HEK293 (cell line): ENCODE data around the gene ALOX12.

Source experiments
- BCL11A ChIP-seq: fragments of 450-650 bp; formaldehyde crosslinking; IDR thresholded peaks from 2 replicates; pipeline ENCODE4 v1.5.1; 2016; ENCODE audit warnings: low read depth, missing biosample characterization, missing genetic modification characterization
- CTCF ChIP-seq: fragments of 450-650 bp; formaldehyde crosslinking; IDR thresholded peaks from 2 replicates; pipeline ENCODE4 v1.5.1; 2016; ENCODE audit warnings: missing biosample characterization, missing genetic modification characterization
- YY1 ChIP-seq: fragments of 450-650 bp; formaldehyde crosslinking; IDR thresholded peaks from 2 replicates; pipeline ENCODE4 v1.5.1; 2018; ENCODE audit warnings: missing biosample characterization, missing genetic modification characterization
- ZBTB7A ChIP-seq: fragments of 450-650 bp; formaldehyde crosslinking; IDR thresholded peaks from 2 replicates; pipeline ENCODE4 v1.5.1; 2016; ENCODE audit warnings: low read depth, missing biosample characterization, missing genetic modification characterization
- ZEB2 ChIP-seq: fragments of 450-650 bp; formaldehyde crosslinking; IDR thresholded peaks from 2 replicates; pipeline ENCODE4 v1.5.1; 2016; ENCODE audit warnings: missing biosample characterization, missing genetic modification characterization
- ZFP41 ChIP-seq: fragments of 450-650 bp; formaldehyde crosslinking; IDR thresholded peaks from 2 replicates; pipeline ENCODE4 v1.5.1; 2016; ENCODE audit warnings: missing biosample characterization, missing genetic modification characterization, borderline replicate concordance
- ZIC2 ChIP-seq: fragments of 450-650 bp; formaldehyde crosslinking; IDR thresholded peaks from 2 replicates; pipeline ENCODE4 v1.5.1; 2016; ENCODE audit warnings: missing biosample characterization, missing genetic modification characterization
- ZNF174 ChIP-seq: fragments of 450-650 bp; formaldehyde crosslinking; IDR thresholded peaks from 2 replicates; pipeline ENCODE4 v1.5.0; 2017; ENCODE audit warnings: missing biosample characterization, mild to moderate bottlenecking, missing genetic modification characterization
- ZNF433 ChIP-seq: fragments of 450-650 bp; formaldehyde crosslinking; IDR thresholded peaks from 2 replicates; pipeline ENCODE4 v1.5.1; 2016; ENCODE audit warnings: missing biosample characterization, missing genetic modification characterization, low read depth
- ZNF555 ChIP-seq: fragments of 450-650 bp; formaldehyde crosslinking; conservative IDR thresholded peaks from 2 replicates; pipeline ENCODE4 v1.5.1; 2017; ENCODE audit warnings: missing biosample characterization, mild to moderate bottlenecking, missing genetic modification characterization, inconsistent platforms
- ZNF610 ChIP-seq: fragments of 450-650 bp; formaldehyde crosslinking; IDR thresholded peaks from 2 replicates; pipeline ENCODE4 v1.5.1; 2016; ENCODE audit warnings: missing biosample characterization, missing genetic modification characterization, borderline replicate concordance
- ZNF654 ChIP-seq: fragments of 450-650 bp; formaldehyde crosslinking; IDR thresholded peaks from 2 replicates; pipeline ENCODE4 v1.5.1; 2016; ENCODE audit warnings: low read depth, missing biosample characterization, missing genetic modification characterization
- TF ChIP-seq, protein P1 (sequence below): sonication (generic); formaldehyde crosslinking; IDR thresholded peaks from 2 replicates; pipeline ENCODE4 v1.8.1; 2022; ENCODE audit warnings: mild to moderate bottlenecking, moderate library complexity, missing genetic modification reagents
- TF ChIP-seq, protein P2 (sequence below): IDR thresholded peaks from 2 replicates; pipeline ENCODE4 v1.6.1; 2011; ENCODE audit warnings: mild to moderate bottlenecking, low read depth, low read length, borderline replicate concordance

DNA sequence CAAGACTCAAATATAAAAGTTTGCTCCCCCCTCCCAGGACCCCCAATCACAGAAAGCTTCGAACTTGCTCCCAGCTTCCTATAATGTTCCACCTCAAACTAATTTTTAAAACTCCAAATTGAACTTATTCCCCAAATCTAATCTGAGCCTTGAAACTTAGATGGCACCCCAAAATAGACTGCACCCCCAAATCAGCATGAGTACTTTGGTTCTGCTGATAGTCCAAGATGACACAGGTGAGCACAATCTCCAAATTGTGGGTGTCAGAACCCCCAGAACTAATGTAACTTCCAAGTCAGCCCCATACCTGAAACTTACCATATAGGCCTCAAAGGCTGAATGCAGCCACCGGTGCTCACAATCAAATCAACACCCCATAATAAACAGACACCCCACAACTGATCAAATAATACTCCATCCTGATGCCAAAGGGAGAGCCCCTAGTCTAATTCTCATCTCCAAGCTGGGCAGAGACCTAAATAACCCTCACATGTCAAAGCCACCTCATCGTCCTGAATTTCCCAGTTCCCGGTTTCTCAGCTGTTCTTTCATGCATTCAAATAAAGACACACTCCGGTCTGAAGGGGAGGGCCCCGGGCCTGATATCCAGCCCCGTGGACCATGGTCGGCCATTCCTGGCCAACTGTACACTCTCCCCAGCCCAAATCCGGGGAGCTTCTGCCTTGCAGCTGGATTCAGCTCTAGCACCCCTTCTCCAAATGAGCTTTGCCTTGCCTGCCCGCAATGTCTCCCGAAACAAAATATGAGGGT is 25.2 kb downstream of the ALOX12 start:
- TF ChIP-seq ZNF610: no peak
- no peak for TF ChIP-seq ZNF174 (tag by site-specific recombination)
- no peak for TF ChIP-seq CTCF (tag by site-specific recombination)
- TF ChIP-seq, protein P1, sequence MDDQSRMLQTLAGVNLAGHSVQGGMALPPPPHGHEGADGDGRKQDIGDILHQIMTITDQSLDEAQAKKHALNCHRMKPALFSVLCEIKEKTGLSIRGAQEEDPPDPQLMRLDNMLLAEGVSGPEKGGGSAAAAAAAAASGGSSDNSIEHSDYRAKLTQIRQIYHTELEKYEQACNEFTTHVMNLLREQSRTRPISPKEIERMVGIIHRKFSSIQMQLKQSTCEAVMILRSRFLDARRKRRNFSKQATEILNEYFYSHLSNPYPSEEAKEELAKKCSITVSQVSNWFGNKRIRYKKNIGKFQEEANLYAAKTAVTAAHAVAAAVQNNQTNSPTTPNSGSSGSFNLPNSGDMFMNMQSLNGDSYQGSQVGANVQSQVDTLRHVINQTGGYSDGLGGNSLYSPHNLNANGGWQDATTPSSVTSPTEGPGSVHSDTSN (CRISPR knock-in tag): no peak
- TF ChIP-seq ZNF654 (tag by site-specific recombination): no peak
- TF ChIP-seq ZIC2 (tag by site-specific recombination): no peak
- TF ChIP-seq, protein P2, sequence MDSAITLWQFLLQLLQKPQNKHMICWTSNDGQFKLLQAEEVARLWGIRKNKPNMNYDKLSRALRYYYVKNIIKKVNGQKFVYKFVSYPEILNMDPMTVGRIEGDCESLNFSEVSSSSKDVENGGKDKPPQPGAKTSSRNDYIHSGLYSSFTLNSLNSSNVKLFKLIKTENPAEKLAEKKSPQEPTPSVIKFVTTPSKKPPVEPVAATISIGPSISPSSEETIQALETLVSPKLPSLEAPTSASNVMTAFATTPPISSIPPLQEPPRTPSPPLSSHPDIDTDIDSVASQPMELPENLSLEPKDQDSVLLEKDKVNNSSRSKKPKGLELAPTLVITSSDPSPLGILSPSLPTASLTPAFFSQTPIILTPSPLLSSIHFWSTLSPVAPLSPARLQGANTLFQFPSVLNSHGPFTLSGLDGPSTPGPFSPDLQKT: no peak
- no peak for TF ChIP-seq ZBTB7A (tag by site-specific recombination)
- no peak for TF ChIP-seq YY1
- no peak for TF ChIP-seq BCL11A (tag by site-specific recombination)
- no peak for TF ChIP-seq ZNF555 (tag by site-specific recombination)
- no peak for TF ChIP-seq ZEB2 (tag by site-specific recombination)
- TF ChIP-seq ZNF433: no peak
- no peak for TF ChIP-seq ZFP41 (tag by site-specific recombination)
